CD4-positive, alpha-beta T cell (primary cell): ENCODE measurements around the gene RSPH9. TPM values are rescaled to one million over a fixed set of nuclear protein-coding genes. Genes with fewer than 3 reads are reported as not detected.

Source experiments
- ATAC-seq: fragments of 200-7000 bp; cut with Tn5 transposase; one replicate; pipeline ENCODE4 v1.10.0; 2022; ENCODE audit warnings: mild to moderate bottlenecking; ENCODE audit not compliant: poor library complexity
- CTCF ChIA-PET: fragments of 350-600 bp; sonication (Branson Sonifier 250); formaldehyde crosslinking; loops from one replicate; lab custom pipeline; 2021; ENCODE audit warnings: antibody characterized with exemption, inconsistent platforms; lab: Charles Lee
- POLR2A ChIA-PET: fragments of 350-600 bp; sonication (Branson Sonifier 250); formaldehyde crosslinking; loops from one replicate; lab custom pipeline; 2021; ENCODE audit warnings: antibody characterized with exemption, inconsistent platforms; lab: Charles Lee
- DNase-seq, 14 experiments: peaks; one replicate each; pipeline ENCODE4 v3.0.0-alpha.2; 2013 to 2020; ENCODE audit warnings: mixed read lengths in 2 of 14
- H3K27ac ChIP-seq, 2 donors: one replicate each; pipeline versions ENCODE4 v1.5.1 to v1.7.0; 2013; ENCODE audit warnings: low read length in 2 of 2, low read depth in 1 of 2, mild to moderate bottlenecking in 1 of 2
- H3K27me3 ChIP-seq, 2 experiments: 1 replicate in 1 of 2; 2 replicates in 1 of 2; pipeline versions ENCODE4 v1.6.1 to v1.7.0; 2013; ENCODE audit warnings: low read length in 2 of 2, control low read depth in 1 of 2, mild to moderate bottlenecking in 1 of 2, moderate library complexity in 1 of 2; ENCODE audit not compliant: insufficient read depth in 2 of 2, control insufficient read depth in 1 of 2
- H3K36me3 ChIP-seq: one replicate; pipeline ENCODE4 v1.6.1; 2013; ENCODE audit warnings: low read length, control low read depth; ENCODE audit not compliant: insufficient read depth
- H3K4me1 ChIP-seq: one replicate; pipeline ENCODE4 v1.6.1; 2013; ENCODE audit warnings: low read length, control low read depth; ENCODE audit not compliant: insufficient read depth
- H3K4me3 ChIP-seq: one replicate; pipeline ENCODE4 v1.5.1; 2013; ENCODE audit warnings: mild to moderate bottlenecking, low read length, moderate library complexity
- H3K9me3 ChIP-seq, 2 experiments: 1 replicate in 1 of 2; 2 replicates in 1 of 2; pipeline versions ENCODE4 v1.6.1 to v1.7.0; 2013; ENCODE audit warnings: low read length in 2 of 2, mild to moderate bottlenecking in 2 of 2, control low read depth in 1 of 2, moderate library complexity in 1 of 2; ENCODE audit not compliant: control insufficient read depth in 1 of 2, insufficient read depth in 1 of 2
- H3K27ac Mint-ChIP-seq: one replicate; pipeline ENCODE4 v1.8.0; 2020; ENCODE audit warnings: mixed read lengths
- H3K27me3 Mint-ChIP-seq: one replicate; pipeline ENCODE4 v1.8.0; 2021; ENCODE audit warnings: mixed read lengths
- H3K36me3 Mint-ChIP-seq: one replicate; pipeline ENCODE4 v1.8.0; 2021; ENCODE audit warnings: low read depth, mixed read lengths
- H3K4me1 Mint-ChIP-seq: one replicate; pipeline ENCODE4 v1.8.0; 2021; ENCODE audit warnings: low read depth, mixed read lengths
- H3K4me3 Mint-ChIP-seq: one replicate; pipeline ENCODE4 v1.8.0; 2020; ENCODE audit warnings: mild to moderate bottlenecking, mixed read lengths
- H3K9me3 Mint-ChIP-seq: one replicate; pipeline ENCODE4 v1.8.0; 2020; ENCODE audit warnings: mixed read lengths
- CTCF ChIP-seq: fragments of 200-600 bp; IDR thresholded peaks from one replicate; pipeline ENCODE4 v1.8.0; 2022; ENCODE audit warnings: antibody characterized with exemption, mild to moderate bottlenecking
- intact Hi-C, 2 experiments: fragments of 100-400 bp; cut with DNase I in 1 of 2; cut with micrococcal nuclease in 1 of 2; formaldehyde crosslinking; loops; one replicate each; pipeline versions ENCODE4 v1.15.1 to v1.9.0; 2023 to 2025; cut with DNase I, micrococcal nuclease
- total RNA-seq, 174 experiments: library from RNA in 2 of 174; stranded (reverse) in 2 of 174; gene quantifications; one replicate each; pipeline ENCODE4 v1.2.3 and lab custom pipeline; 2021 to 2026

Gene RSPH9
- total RNA-seq, 2 experiments from 2014 or later = not detected

GRCh38 chr6:43674921-43675320 is 30.1 kb downstream of the RSPH9 start:
- Mint-ChIP-seq H3K4me1 (no peaks in the 10 kb centered on the region), H3K27me3 (no peaks in the 10 kb centered on the region), H3K27ac (no peak overlapping the region), H3K4me3 (no peak overlapping the region), H3K9me3 (no peaks in the 10 kb centered on the region), H3K36me3 (peaks cover 90% of the 10 kb centered on the region)
- Histone ChIP-seq H3K27me3 (no peaks in the 10 kb centered on the region), H3K36me3 (peaks cover 92% of the 10 kb centered on the region), H3K9me3 (no peaks in the 10 kb centered on the region), H3K27ac (no peak overlapping the region), H3K4me1 (no peaks in the 10 kb centered on the region), H3K4me3 (no peak overlapping the region)
- CTCF ChIA-PET = no interaction called here
- POLR2A ChIA-PET = no interaction called here
- TF ChIP-seq CTCF = no peak
- intact Hi-C loops = no loop called here
- ATAC-seq (no peak), DNase-seq (no peak)

GRCh38 chr6:43676962-43677606 is 32.2 kb downstream of the RSPH9 start:
- no peaks in the 10 kb centered on the region for H3K4me1 ChIP-seq
- Mint-ChIP-seq H3K4me3 (no peak overlapping the region), H3K27ac (no peak overlapping the region), H3K9me3 (no peaks in the 10 kb centered on the region), H3K27me3 (no peaks in the 10 kb centered on the region), H3K4me1 (no peaks in the 10 kb centered on the region), H3K36me3 (peaks cover 89% of the 10 kb centered on the region)
- H3K36me3 ChIP-seq = peaks cover 94% of the 10 kb centered on the region
- no peaks in the 10 kb centered on the region for H3K27me3 ChIP-seq
- no peak for ATAC-seq
- CTCF ChIA-PET = interaction anchor here (1.0 kb wide), 1 partner anchor 9 kb away, joined by 4 read pairs; no protein-coding TSS in a partner anchor
- intact Hi-C loops = no loop called here
- no peak overlapping the region for H3K4me3 ChIP-seq
- H3K9me3 ChIP-seq = no peaks in the 10 kb centered on the region
- H3K27ac ChIP-seq = no peak overlapping the region
- POLR2A ChIA-PET = no interaction called here
- no peak for DNase-seq
- TF ChIP-seq CTCF = no peak

GRCh38 chr6:43677759-43678158 is 32.9 kb downstream of the RSPH9 start:
- Histone ChIP-seq H3K27me3 (no peaks in the 10 kb centered on the region), H3K27ac (no peak overlapping the region), H3K9me3 (no peaks in the 10 kb centered on the region), H3K4me3 (no peak overlapping the region), H3K36me3 (peaks cover 95% of the 10 kb centered on the region), H3K4me1 (no peaks in the 10 kb centered on the region)
- Mint-ChIP-seq H3K27me3 (no peaks in the 10 kb centered on the region), H3K27ac (no peak overlapping the region), H3K4me3 (no peak overlapping the region), H3K36me3 (peaks cover 88% of the 10 kb centered on the region), H3K4me1 (peaks cover 5% of the 10 kb centered on the region), H3K9me3 (no peaks in the 10 kb centered on the region)
- ChIA-PET CTCF (interaction anchor here (1.0 kb wide), 1 partner anchor 10 kb away, joined by 4 read pairs; no protein-coding TSS in a partner anchor), POLR2A (no interaction called here)
- DNase-seq (no peak), ATAC-seq (no peak)
- TF ChIP-seq CTCF = no peak
- intact Hi-C loops = no loop called here
